Natural killer cell (primary cell): ENCODE data around the gene GTF3C2. TPM values are rescaled to one million over a fixed set of nuclear protein-coding genes. Genes with fewer than 3 reads are reported as not detected.

Experiments
- ATAC-seq, 3 donors: fragments of 150-1000 bp in 2 of 3; fragments of 200-7000 bp in 1 of 3; cut with Tn5 transposase; 1 replicate in 1 of 3; 2 replicates in 2 of 3; pipeline ENCODE4 v1.10.0; 2021; ENCODE audit warnings: mild to moderate bottlenecking in 2 of 3, moderate library complexity in 2 of 3
- DNase-seq, 2 donors: peaks; one replicate each; pipeline versions ENCODE4 v3.0.0 to v3.0.0-alpha.2; 2013 to 2021; ENCODE audit warnings: mixed read lengths in 1 of 2
- H3K27ac ChIP-seq: one replicate; pipeline ENCODE4 v1.5.1; 2013; ENCODE audit warnings: mild to moderate bottlenecking, low read length
- H3K27me3 ChIP-seq: one replicate; pipeline ENCODE4 v1.6.1; 2013; ENCODE audit warnings: low read length; ENCODE audit not compliant: control insufficient read depth, insufficient read depth
- H3K36me3 ChIP-seq: one replicate; pipeline ENCODE4 v1.6.1; 2013; ENCODE audit warnings: low read length; ENCODE audit not compliant: control insufficient read depth, insufficient read depth
- H3K4me1 ChIP-seq: one replicate; pipeline ENCODE4 v1.6.1; 2013; ENCODE audit warnings: low read length; ENCODE audit not compliant: control insufficient read depth, insufficient read depth
- H3K4me3 ChIP-seq: one replicate; pipeline ENCODE4 v1.5.1; 2013; ENCODE audit warnings: low read length
- H3K9me3 ChIP-seq: one replicate; pipeline ENCODE4 v1.6.1; 2013; ENCODE audit warnings: low read length; ENCODE audit not compliant: control insufficient read depth, insufficient read depth
- H3K27ac Mint-ChIP-seq, 2 donors: one replicate each; pipeline ENCODE4 v1.8.0; 2022; ENCODE audit warnings: mild to moderate bottlenecking in 2 of 2, mixed read lengths in 2 of 2, moderate library complexity in 1 of 2
- H3K27me3 Mint-ChIP-seq, 2 donors: one replicate each; pipeline ENCODE4 v1.8.0; 2022; ENCODE audit warnings: low read depth in 2 of 2, mixed read lengths in 2 of 2
- H3K36me3 Mint-ChIP-seq: one replicate; pipeline ENCODE4 v1.8.0; 2022; ENCODE audit warnings: mixed read lengths
- H3K4me1 Mint-ChIP-seq, 2 donors: one replicate each; pipeline ENCODE4 v1.8.0; 2022; ENCODE audit warnings: mixed read lengths in 2 of 2
- H3K4me3 Mint-ChIP-seq: one replicate; pipeline ENCODE4 v1.8.0; 2022; ENCODE audit warnings: mild to moderate bottlenecking, moderate library complexity, mixed read lengths
- H3K9me3 Mint-ChIP-seq, 2 donors: one replicate each; pipeline ENCODE4 v1.8.0; 2022; ENCODE audit warnings: mixed read lengths in 2 of 2
- WGBS: methylation state at CpG from one replicate; pipeline ENCODE4 v1.1.7; 2013; ENCODE audit warnings: missing lambda C conversion rate; ENCODE audit not compliant: insufficient coverage; 5-methylcytosine and 5-hydroxymethylcytosine counted together
- intact Hi-C: fragments of 100-400 bp; cut with micrococcal nuclease; formaldehyde crosslinking; loops from one replicate; pipeline ENCODE4 v1.14.2; 2022
- total RNA-seq, 4 donors: library from RNA; stranded (reverse); fragments of 120-200 nt in 1 of 4; gene quantifications; one replicate each; pipeline versions ENCODE4 v1.2.3 to v1.2.4, GENCODE V29; 2013 to 2022
- TF ChIP-seq, protein P1 (sequence below): fragments of 200-600 bp; IDR thresholded peaks from one replicate; pipeline ENCODE4 v1.8.0; 2022; ENCODE audit warnings: antibody characterized with exemption

Gene GTF3C2
- total RNA-seq, 3 donors from 2014 or later (not counting 1 experiment from before 2014, with no cell fraction given): 56.1 to 68.7 (median 59.7) TPM

DNA sequence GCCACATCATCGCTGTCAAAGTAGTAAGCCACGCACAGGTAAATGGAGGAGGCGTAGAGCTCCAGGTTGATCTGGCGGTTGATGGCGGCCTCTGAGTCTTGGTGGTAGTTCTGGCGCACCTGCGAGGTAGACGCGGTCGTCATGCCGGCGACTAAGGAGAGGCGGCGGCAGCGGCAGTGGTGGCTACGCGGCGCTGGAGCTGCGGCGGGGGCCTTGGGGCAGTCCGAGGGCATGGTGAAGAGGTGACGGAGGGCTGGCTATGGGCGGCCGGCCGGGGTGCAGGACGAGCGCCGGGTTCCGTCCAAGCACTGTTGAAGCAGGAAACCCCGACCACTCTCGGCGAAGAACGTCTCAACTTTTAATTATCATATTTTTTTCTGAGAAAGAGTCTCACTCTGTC lies 36.7 kb upstream of the GTF3C2 start:
- Mint-ChIP-seq H3K4me1 (peaks cover 22 to 31% of the 10 kb centered on the region in 2 donors), H3K27me3 (no peaks in the 10 kb centered on the region), H3K36me3 (no peaks in the 10 kb centered on the region), H3K9me3 (no peaks in the 10 kb centered on the region), H3K27ac (peak overlapping the region; percentile 93 to 97), H3K4me3 (no peak overlapping the region)
- H3K4me1 ChIP-seq: peaks cover 9% of the 10 kb centered on the region
- 97% methylated on average over 33 of the region's 33 CpGs for WGBS
- intact Hi-C loops: loop anchor here (5.0 kb wide), 1 partner anchor 34 kb away; the partner anchor contains the start of gene NRBP1
- no peak for ATAC-seq
- no peak overlapping the region for H3K4me3 ChIP-seq
- no peak for DNase-seq
- TF ChIP-seq, protein P1, sequence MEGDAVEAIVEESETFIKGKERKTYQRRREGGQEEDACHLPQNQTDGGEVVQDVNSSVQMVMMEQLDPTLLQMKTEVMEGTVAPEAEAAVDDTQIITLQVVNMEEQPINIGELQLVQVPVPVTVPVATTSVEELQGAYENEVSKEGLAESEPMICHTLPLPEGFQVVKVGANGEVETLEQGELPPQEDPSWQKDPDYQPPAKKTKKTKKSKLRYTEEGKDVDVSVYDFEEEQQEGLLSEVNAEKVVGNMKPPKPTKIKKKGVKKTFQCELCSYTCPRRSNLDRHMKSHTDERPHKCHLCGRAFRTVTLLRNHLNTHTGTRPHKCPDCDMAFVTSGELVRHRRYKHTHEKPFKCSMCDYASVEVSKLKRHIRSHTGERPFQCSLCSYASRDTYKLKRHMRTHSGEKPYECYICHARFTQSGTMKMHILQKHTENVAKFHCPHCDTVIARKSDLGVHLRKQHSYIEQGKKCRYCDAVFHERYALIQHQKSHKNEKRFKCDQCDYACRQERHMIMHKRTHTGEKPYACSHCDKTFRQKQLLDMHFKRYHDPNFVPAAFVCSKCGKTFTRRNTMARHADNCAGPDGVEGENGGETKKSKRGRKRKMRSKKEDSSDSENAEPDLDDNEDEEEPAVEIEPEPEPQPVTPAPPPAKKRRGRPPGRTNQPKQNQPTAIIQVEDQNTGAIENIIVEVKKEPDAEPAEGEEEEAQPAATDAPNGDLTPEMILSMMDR: no peak
- H3K27me3 ChIP-seq: no peaks in the 10 kb centered on the region
- H3K9me3 ChIP-seq: no peaks in the 10 kb centered on the region
- no peaks in the 10 kb centered on the region for H3K36me3 ChIP-seq
- no peak overlapping the region for H3K27ac ChIP-seq

DNA sequence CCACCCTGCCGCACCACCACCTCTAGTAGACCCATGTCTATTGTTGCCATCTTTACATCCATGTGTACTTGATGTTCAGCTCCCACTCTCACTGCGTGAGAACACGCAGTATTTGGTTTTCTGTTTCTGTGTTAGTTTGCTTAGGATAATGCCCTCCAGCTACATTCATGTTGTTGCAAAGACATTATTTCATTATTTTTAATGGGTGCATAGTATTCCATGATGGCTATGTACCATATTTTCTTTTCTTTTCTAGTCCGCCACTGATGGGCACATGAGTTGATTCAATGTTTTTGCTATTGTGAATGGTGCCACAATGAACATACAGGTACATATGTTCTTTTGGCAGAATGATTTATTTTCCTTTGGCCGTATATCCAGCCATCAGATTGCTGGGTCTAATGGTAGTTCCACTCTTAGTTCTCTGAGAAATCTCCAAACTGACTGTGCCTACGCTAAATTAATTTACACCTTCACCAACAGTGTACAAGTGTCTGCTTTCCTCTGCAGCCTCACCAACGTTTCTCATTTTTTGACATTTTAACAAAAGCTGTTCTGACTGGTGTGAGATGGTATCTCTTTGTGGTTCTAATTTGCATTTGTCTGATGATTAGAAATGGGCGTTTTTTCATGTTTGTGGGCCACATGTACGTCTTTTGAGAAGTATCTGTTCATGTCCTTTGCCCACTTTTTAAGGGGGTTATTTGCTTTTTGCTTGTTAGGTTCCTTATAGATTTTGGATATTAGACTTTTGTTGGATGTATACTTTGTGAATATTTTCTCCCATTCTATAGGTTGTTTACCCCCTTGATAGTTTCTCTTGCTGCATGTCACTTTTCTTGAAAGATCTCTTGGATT lies 34.5 kb upstream of the GTF3C2 start:
- intact Hi-C loops: loop anchor here (1.0 to 5.0 kb wide), 3 partner anchors 18 to 36 kb away; partner anchors contain the start of genes EIF2B4, NRBP1, PPM1G and SNX17
- TF ChIP-seq, protein P1: no peak
- Histone ChIP-seq H3K27me3 (no peaks in the 10 kb centered on the region), H3K4me1 (peaks cover 9% of the 10 kb centered on the region), H3K27ac (peak overlapping the region; percentile 76), H3K36me3 (peaks cover 3% of the 10 kb centered on the region), H3K4me3 (no peak overlapping the region), H3K9me3 (no peaks in the 10 kb centered on the region)
- DNase-seq: peak in 1 of 2 donors; percentile 75
- Mint-ChIP-seq H3K36me3 (no peaks in the 10 kb centered on the region), H3K4me3 (peak overlapping the region; percentile 79), H3K27me3 (no peaks in the 10 kb centered on the region), H3K4me1 (peaks cover 15 to 25% of the 10 kb centered on the region in 2 donors), H3K27ac (peak overlapping the region; percentile 93 to 97), H3K9me3 (no peaks in the 10 kb centered on the region)
- ATAC-seq: peak; percentile 82 to 89 (median 87)
- WGBS: 65% methylated on average over 7 of the region's 9 CpGs

GRCh38 chr2:27381577-27382181 lies 25.1 kb upstream of the GTF3C2 start:
- TF ChIP-seq, protein P1: no peak
- H3K27ac ChIP-seq: no peak overlapping the region
- no peaks in the 10 kb centered on the region for H3K27me3 ChIP-seq
- H3K4me3 Mint-ChIP-seq: peak overlapping the region; percentile 89
- no peak overlapping the region for H3K4me3 ChIP-seq
- 96% methylated on average over 10 of the region's 10 CpGs for WGBS
- intact Hi-C loops: no loop called here
- peaks cover 25% of the 10 kb centered on the region in 2 donors for H3K4me1 Mint-ChIP-seq
- H3K9me3 ChIP-seq: no peaks in the 10 kb centered on the region
- DNase-seq (no peak), ATAC-seq (no peak)
- H3K27ac Mint-ChIP-seq: peak overlapping the region; percentile 91 to 97
- H3K9me3 Mint-ChIP-seq: no peaks in the 10 kb centered on the region
- no peaks in the 10 kb centered on the region for H3K36me3 Mint-ChIP-seq
- peaks cover 59% of the 10 kb centered on the region for H3K36me3 ChIP-seq
- peaks cover 18% of the 10 kb centered on the region for H3K4me1 ChIP-seq
- no peaks in the 10 kb centered on the region for H3K27me3 Mint-ChIP-seq
